Retinal pigment epithelial cell (primary cell): Measurements from ENCODE around the gene ORMDL3.

ENCODE experiments used
- DNase-seq: peaks from one replicate; pipeline ENCODE4 v3.0.0-alpha.2; 2010; ENCODE audit warnings: low read depth
- H3K4me3 ChIP-seq: 2 replicates; pipeline ENCODE4 v1.5.1; 2011; ENCODE audit warnings: mild to moderate bottlenecking, low read length, control low read depth, moderate library complexity
- TF ChIP-seq, protein P1 (sequence below): conservative IDR thresholded peaks from 2 replicates; pipeline ENCODE4 v1.5.1; 2011; ENCODE audit warnings: low read depth, low read length, control low read depth, inconsistent platforms

The ORMDL3 gene, protein sequence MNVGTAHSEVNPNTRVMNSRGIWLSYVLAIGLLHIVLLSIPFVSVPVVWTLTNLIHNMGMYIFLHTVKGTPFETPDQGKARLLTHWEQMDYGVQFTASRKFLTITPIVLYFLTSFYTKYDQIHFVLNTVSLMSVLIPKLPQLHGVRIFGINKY

DNA sequence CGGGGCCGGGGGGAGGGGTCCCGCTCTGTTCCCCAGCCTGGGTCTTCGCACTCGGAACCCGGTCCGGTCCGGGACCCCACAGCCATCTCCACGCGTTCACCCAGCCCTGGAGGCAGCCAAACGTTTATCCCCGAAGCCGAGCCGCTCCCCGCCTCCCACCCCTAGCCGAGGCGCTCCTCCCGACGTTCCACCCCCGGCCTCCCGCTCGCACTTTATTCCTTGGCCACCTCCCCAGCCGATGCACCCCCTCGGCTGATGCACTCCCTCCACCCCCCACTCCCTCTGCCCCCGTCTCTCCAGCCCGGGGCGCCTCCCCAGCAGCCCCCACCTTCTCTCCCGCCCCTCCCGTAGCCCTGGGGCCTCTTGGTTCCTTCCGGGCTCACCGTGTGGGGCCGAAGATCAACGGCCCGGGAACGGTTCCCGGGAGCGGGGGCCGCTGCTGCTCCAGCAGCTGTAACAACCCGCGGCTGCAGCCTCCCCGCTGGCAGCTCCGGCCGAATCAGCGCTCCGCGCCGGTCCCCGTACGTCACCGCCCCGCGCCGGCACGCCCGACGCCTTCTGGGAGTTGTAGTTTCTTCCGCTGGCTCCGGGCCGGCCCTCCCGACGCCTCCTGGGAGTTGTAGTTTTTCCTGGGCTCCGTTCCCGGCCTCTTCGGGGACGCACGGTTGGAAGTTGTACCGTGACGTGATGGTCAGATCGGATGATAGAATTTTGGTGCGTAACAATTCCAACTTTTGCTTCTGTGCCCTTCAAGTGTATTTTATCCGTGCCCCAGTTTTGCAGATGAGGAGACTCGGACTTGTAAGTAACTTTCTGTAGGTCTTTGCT, at the start of gene ORMDL3, which contains the start of gene LRRC3C:
ORMDL3 (minus strand) TSS at position 501 of the 828 bp plus-strand sequence. CDS start 3,398 bp downstream, outside the sequence.
LRRC3C (plus strand) TSS at position 632 of the 828 bp plus-strand sequence. CDS start 13,792 bp downstream, outside the sequence.
- TF ChIP-seq, protein P1, sequence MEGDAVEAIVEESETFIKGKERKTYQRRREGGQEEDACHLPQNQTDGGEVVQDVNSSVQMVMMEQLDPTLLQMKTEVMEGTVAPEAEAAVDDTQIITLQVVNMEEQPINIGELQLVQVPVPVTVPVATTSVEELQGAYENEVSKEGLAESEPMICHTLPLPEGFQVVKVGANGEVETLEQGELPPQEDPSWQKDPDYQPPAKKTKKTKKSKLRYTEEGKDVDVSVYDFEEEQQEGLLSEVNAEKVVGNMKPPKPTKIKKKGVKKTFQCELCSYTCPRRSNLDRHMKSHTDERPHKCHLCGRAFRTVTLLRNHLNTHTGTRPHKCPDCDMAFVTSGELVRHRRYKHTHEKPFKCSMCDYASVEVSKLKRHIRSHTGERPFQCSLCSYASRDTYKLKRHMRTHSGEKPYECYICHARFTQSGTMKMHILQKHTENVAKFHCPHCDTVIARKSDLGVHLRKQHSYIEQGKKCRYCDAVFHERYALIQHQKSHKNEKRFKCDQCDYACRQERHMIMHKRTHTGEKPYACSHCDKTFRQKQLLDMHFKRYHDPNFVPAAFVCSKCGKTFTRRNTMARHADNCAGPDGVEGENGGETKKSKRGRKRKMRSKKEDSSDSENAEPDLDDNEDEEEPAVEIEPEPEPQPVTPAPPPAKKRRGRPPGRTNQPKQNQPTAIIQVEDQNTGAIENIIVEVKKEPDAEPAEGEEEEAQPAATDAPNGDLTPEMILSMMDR: no peak
- DNase-seq: peak; percentile 63
- peak within 1 kb of the TSS; percentile 84 for H3K4me3 ChIP-seq

DNA sequence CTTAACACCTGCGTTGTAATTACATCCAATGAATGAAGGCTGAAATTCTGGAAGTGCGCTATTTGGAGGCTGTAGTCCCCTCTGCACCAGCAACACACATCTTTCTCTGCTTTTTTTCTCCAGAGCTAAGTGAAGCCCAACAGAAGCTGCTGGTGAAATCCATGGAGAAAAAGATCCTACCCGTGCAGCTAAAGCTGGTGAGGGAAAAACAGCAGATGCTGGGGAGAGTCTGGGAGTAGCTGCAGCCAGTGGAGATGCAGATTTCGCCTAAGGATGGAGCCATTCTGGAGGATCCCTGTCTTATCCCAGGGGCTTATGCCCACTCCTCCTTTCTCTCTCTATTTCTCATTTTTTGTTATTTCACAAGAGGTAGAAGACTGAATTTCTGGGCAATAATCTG, 48.4 kb upstream of the ORMDL3 start:
- no peak overlapping the region for H3K4me3 ChIP-seq
- TF ChIP-seq, protein P1: no peak
- DNase-seq: no peak

DNA sequence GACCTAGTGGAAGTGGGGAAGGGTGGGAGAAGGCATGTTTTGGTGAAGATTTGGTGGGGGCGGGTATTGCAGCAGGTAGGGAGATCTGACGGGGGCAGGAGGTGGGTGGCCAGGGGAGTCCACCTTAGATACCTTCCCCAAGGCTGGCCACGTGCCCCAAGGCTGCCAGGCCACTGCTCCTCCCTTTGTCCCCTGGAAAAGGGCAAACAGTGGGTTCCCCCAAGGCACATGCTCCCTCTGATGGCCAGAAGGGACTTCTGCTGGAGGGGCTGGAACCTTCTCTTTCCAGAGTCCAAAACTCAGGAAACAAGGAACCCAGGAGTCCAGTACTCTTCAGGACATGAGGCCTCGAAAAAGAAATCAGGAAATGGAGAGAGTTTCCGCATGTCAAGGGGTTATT, 47.0 kb upstream of the ORMDL3 start:
- H3K4me3 ChIP-seq: no peak overlapping the region
- no peak for DNase-seq
- TF ChIP-seq, protein P1: no peak

DNA sequence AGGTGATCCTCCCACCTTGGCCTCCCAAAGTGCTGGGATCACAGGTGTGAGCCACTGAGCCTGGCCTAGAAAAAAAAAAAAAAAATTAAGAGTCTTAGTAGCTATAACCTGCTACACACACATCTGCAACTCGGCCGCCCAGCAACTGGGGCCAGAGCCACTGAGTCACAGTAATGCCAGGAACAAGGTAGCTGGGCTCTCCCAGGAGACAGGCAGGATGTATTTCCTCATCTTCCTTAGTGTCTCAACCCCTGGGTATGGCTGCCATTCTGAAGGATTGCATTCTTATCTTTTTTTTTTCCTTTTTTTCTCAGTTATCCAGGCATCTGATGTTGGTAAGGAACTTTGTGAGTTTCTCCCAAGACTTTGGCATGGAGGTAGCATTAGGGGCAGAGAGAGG, 46.1 kb upstream of the ORMDL3 start:
- TF ChIP-seq, protein P1: no peak
- no peak overlapping the region for H3K4me3 ChIP-seq
- no peak for DNase-seq

DNA sequence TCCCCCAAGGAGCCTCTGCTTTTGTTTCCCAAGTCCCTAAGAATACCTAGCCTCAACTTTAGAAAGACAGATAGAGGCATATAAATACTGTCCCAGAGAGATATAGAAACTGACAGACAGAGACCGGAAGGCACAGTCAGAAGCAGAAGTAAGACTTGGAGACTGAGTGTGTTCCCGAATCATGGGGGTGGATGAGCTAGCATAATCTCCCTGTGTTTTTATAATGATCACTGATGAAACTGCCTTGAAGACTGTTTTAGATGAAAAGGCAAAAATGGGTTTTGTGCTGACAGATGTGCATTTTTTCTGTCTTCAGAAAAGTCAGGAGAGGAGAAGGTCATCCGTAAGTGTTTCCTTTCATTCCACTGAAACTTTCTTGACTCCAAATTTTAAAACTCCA, 44.9 kb upstream of the ORMDL3 start:
- DNase-seq: no peak
- H3K4me3 ChIP-seq: no peak overlapping the region
- TF ChIP-seq, protein P1: no peak

DNA sequence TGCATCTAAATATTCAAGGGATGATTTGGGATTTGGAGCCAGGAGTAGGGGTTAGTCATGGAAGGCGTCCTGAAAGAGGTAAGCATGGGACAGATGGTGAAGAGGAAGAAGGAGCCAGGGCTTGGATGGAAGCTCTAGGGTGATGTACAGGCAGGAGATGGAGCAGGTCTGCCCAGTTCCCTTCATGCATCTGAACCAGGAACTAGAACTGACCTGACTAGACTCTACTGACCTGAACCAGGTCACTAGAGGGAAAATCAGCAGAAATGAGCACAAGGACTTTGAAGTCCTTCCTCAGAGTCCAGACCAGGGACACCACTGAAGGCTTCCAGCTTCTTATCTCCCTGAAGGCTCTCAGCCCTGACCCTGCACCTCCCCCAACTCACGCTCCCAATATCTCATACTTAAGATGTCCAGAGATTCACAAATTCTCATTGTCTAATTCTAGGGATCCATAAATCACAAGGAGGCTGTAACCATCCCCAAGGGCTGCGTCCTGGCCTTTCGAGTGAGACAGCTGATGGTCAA, 43.7 kb upstream of the ORMDL3 start:
- TF ChIP-seq, protein P1: no peak
- DNase-seq: no peak
- no peak overlapping the region for H3K4me3 ChIP-seq
